ENCODE measurements around the gene ZNF211. TPM values are rescaled to one million over a fixed set of nuclear protein-coding genes. Genes with fewer than 3 reads are reported as not detected.

The ZNF211 gene
- total and polyA plus RNA-seq, 9 of the 15 experiments (the other 6 are each of a cell fraction or from before 2014, with no cell fraction given) = 1.3 to 11.6 (median 4.5) TPM

GRCh38 chr19:57632987-57633831 lies at the start of gene ZNF211 (continued):
- TF ChIP-seq REST (IDR thresholded peaks at IDR 0.05; ENCODE audit: borderline replicate concordance) (no peak), REST (CRISPR knock-in tag; IDR thresholded peaks at IDR 0.05; ENCODE audit: low read depth) (no peak)

Data from K562 (cell line).